Stomach (tissue), 9 donors: Measurements from ENCODE around the gene GSE1. TPM values are rescaled to one million over a fixed set of nuclear protein-coding genes. Genes with fewer than 3 reads are reported as not detected.

Experiments used
- DNase-seq, 2 donors: peaks; one replicate each; pipeline versions ENCODE4 v3.0.0 to v3.0.0-alpha.2; 2013 to 2019
- H3K27ac ChIP-seq, 5 donors: fragments of 200-600 bp in 4 of 5; sonication (generic) in 4 of 5; one replicate each; pipeline ENCODE4 v1.5.1; 2013 to 2019; ENCODE audit warnings: mild to moderate bottlenecking in 1 of 5, moderate library complexity in 1 of 5
- H3K27me3 ChIP-seq, 3 donors: fragments of 200-600 bp; sonication (generic); one replicate each; pipeline ENCODE4 v1.5.1; 2017 to 2019; ENCODE audit warnings: mixed run types in 1 of 3
- H3K36me3 ChIP-seq, 4 donors: fragments of 200-600 bp; sonication (generic); 1 replicate in 3 of 4; 2 replicates in 1 of 4; pipeline ENCODE4 v1.5.1; 2016 to 2019
- H3K4me1 ChIP-seq, 4 donors: fragments of 200-600 bp; sonication (generic); one replicate each; pipeline ENCODE4 v1.5.1; 2016 to 2019
- H3K4me3 ChIP-seq, 4 donors: fragments of 200-600 bp; sonication (generic) in 3 of 4; one replicate each; pipeline ENCODE4 v1.5.1; 2016 to 2019; ENCODE audit warnings: mild to moderate bottlenecking in 1 of 4
- H3K9me3 ChIP-seq, 4 donors: fragments of 200-600 bp; sonication (generic); one replicate each; pipeline ENCODE4 v1.5.1; 2016 to 2019
- CTCF ChIP-seq, 7 experiments: fragments of 450-650 bp in 4 of 7; fragments of 200-600 bp in 3 of 7; sonication (generic) in 3 of 7; IDR thresholded peaks; one replicate each; pipeline ENCODE4 v1.5.1; 2016 to 2019; ENCODE audit warnings: antibody characterized with exemption in 7 of 7, control low read depth in 2 of 7, mild to moderate bottlenecking in 1 of 7
- EP300 ChIP-seq: sonication (generic); formaldehyde crosslinking; IDR thresholded peaks from one replicate; pipeline ENCODE4 v1.6.1; 2017; ENCODE audit warnings: antibody characterized with exemption
- POLR2A ChIP-seq, 4 donors: fragments of 450-650 bp; IDR thresholded peaks; one replicate each; pipeline ENCODE4 v1.6.1; 2016; ENCODE audit warnings: antibody characterized with exemption in 4 of 4, control low read depth in 2 of 4, mild to moderate bottlenecking in 1 of 4, moderate library complexity in 1 of 4
- POLR2AphosphoS5 ChIP-seq, 3 donors: sonication (generic); formaldehyde crosslinking; IDR thresholded peaks; one replicate each; pipeline ENCODE4 v1.6.1; 2016; ENCODE audit warnings: antibody characterized with exemption in 3 of 3
- WGBS, 5 donors: extraction: QIAGEN DNeasy Blood & Tissue Kit in 3 of 5; methylation state at CpG; one replicate each; pipeline versions ENCODE4 v1.1.5 to v1.1.7; 2013 to 2018; 5-methylcytosine and 5-hydroxymethylcytosine counted together
- intact Hi-C: fragments of 100-400 bp; cut with DNase I; formaldehyde crosslinking; loops from one replicate; pipeline ENCODE4 v1.15.1; 2023; ENCODE audit warnings: low total_unique reads
- polyA plus RNA-seq, 3 donors: library from polyadenylated mRNA; stranded (reverse); fragments of 200-250 nt; gene quantifications; one replicate each; pipeline ENCODE4 v1.2.3, GENCODE V29; 2013
- total RNA-seq, 5 donors: library from RNA; depleted of rRNA; stranded (reverse); fragments of >200 nt; gene quantifications; one replicate each; pipeline versions ENCODE4 v1.1.0 to v1.2.3, GENCODE V29; 2014 to 2016
- donor health status: healthy with polysubstance abuse.
- donor health status: Bipolar disorder and iron deficiency.
- donor health status: healthy.

Gene GSE1
- total and polyA plus RNA-seq, 8 donors = 11.8 to 294 (median 93.0) TPM

GRCh38 chr16:85679870-85680269 is 66.7 kb downstream of the GSE1 start:
- intact Hi-C loops = no loop called here
- DNase-seq = no peak
- H3K4me1 ChIP-seq = peaks cover 0 to 19% (median 6%) of the 10 kb centered on the region in 4 donors

GRCh38 chr16:85680352-85680944 is 67.3 kb downstream of the GSE1 start:
- TF ChIP-seq CTCF (IDR thresholded peaks at IDR 0.05) (no peak), POLR2A (IDR thresholded peaks at IDR 0.05) (no peak), POLR2AphosphoS5 (IDR thresholded peaks at IDR 0.05) (no peak), EP300 (no peak)
- Histone ChIP-seq H3K9me3 (no peaks in the 10 kb centered on the region), H3K27ac (no peak overlapping the region), H3K4me3 (no peak overlapping the region), H3K27me3 (no peaks in the 10 kb centered on the region), H3K4me1 (peaks cover 0 to 13% (median 2%) of the 10 kb centered on the region in 4 donors), H3K36me3 (peaks cover 0 to 38% (median 14%) of the 10 kb centered on the region in 4 donors)
- intact Hi-C loops = no loop called here
- 69 to 82% (median 79%) methylated on average over 6 of the region's 6 CpGs for WGBS, 5 donors
- no peak for DNase-seq

More at GRCh38 chr16:85679870-85680269, 66.7 kb downstream of the GSE1 start:
- H3K27ac ChIP-seq = no peak overlapping the region
- TF ChIP-seq CTCF (IDR thresholded peaks at IDR 0.05) (no peak), POLR2AphosphoS5 (IDR thresholded peaks at IDR 0.05) (no peak), POLR2A (IDR thresholded peaks at IDR 0.05) (no peak), EP300 (no peak)
- WGBS, 5 donors = 70 to 90% (median 77%) methylated on average over 6 of the region's 6 CpGs
- no peaks in the 10 kb centered on the region for H3K27me3 ChIP-seq
- H3K36me3 ChIP-seq = peaks cover 0 to 44% (median 18%) of the 10 kb centered on the region in 4 donors
- H3K4me3 ChIP-seq = no peak overlapping the region
- H3K9me3 ChIP-seq = no peaks in the 10 kb centered on the region

DNA sequence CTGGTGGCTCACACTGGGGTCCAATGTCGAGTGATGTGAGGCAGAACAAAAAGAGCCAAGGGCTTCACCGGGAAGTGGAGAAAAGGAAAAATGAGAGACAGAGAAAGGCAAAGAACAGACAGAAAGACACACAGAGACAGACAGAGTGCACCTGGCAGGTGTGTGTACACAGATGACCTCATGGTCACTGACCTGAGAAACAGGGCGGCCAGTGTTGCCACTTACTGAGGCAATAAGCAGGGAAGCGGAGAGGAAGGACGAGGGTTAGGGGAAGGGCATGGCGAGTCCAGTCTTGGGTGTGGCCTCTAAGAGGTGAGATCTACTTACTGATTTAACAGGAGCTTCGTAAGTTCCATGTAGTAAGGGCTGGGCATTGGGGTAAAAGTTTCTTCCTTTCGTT is 68.1 kb downstream of the GSE1 start:
- intact Hi-C loops = no loop called here
- TF ChIP-seq POLR2A (IDR thresholded peaks at IDR 0.05) (no peak), EP300 (no peak), CTCF (IDR thresholded peaks at IDR 0.05) (no peak), POLR2AphosphoS5 (IDR thresholded peaks at IDR 0.05) (no peak)
- WGBS, 5 donors = 70 to 85% (median 81%) methylated on average over 8 of the region's 8 CpGs
- peaks cover 0 to 13% (median 2%) of the 10 kb centered on the region in 4 donors for H3K4me1 ChIP-seq
- H3K4me3 ChIP-seq = no peak overlapping the region
- H3K9me3 ChIP-seq = no peaks in the 10 kb centered on the region
- peaks cover 0 to 30% (median 12%) of the 10 kb centered on the region in 4 donors for H3K36me3 ChIP-seq
- no peaks in the 10 kb centered on the region for H3K27me3 ChIP-seq
- H3K27ac ChIP-seq = no peak overlapping the region
- no peak for DNase-seq

DNA sequence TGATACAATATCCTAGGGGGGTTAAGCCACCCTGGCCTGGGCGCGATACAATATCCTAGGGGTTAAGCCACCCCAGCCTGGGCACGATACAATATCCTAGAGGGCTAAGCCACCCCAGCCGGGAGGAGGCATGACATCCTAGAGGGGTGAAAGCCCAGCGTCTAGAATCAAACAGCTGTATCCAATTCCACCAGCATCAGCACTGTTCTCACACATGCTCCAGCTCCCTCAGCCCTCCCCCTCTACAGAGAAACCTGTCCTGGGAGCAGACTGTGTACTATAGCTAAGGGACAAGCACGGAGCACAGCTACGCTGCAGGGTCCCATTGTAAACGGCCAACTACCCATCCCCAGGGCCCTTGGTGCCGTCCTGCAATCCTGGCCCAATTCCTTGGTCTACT is 69.4 kb downstream of the GSE1 start:
- no peak for DNase-seq
- Histone ChIP-seq H3K4me1 (peaks cover 0 to 15% (median 2%) of the 10 kb centered on the region in 4 donors), H3K4me3 (no peak overlapping the region), H3K27me3 (peaks cover 0 to under 1% (median 0%) of the 10 kb centered on the region in 3 donors), H3K27ac (no peak overlapping the region), H3K9me3 (no peaks in the 10 kb centered on the region), H3K36me3 (peaks cover 0 to 17% (median 4%) of the 10 kb centered on the region in 4 donors)
- intact Hi-C loops = no loop called here
- 79 to 94% (median 85%) methylated on average over 9 of the region's 9 CpGs for WGBS, 5 donors
- TF ChIP-seq POLR2A (IDR thresholded peaks at IDR 0.05) (no peak), EP300 (no peak), CTCF (IDR thresholded peaks at IDR 0.05) (no peak), POLR2AphosphoS5 (IDR thresholded peaks at IDR 0.05) (no peak)
